K562 (cell line): ENCODE measurements around the gene CACYBP. TPM values are rescaled to one million over a fixed set of nuclear protein-coding genes. Genes with fewer than 3 reads are reported as not detected.

Experiments used
- CBX3 ChIP-seq, 2 experiments: IDR thresholded peaks; 1 replicate in 1 of 2; 2 replicates in 1 of 2; pipeline ENCODE4 v1.6.1; 2012; ENCODE audit warnings: inconsistent platforms in 2 of 2, low read length in 2 of 2, borderline replicate concordance in 1 of 2, control low read depth in 1 of 2
- CHD4 ChIP-seq: fragments of 200-600 bp; sonication (generic); IDR thresholded peaks from 3 replicates; pipeline ENCODE4 v1.6.1; 2012; ENCODE audit warnings: low read depth, mild to moderate bottlenecking, mixed read lengths, low read length, inconsistent platforms; ENCODE audit not compliant: insufficient read depth, insufficient replicate concordance, poor library complexity, severe bottlenecking
- DMBX1 ChIP-seq: fragments of 250-450 bp; sonication (Bioruptor Pico); IDR thresholded peaks from 2 replicates; pipeline ENCODE4 v1.8.0; 2022; ENCODE audit warnings: inconsistent platforms, mild to moderate bottlenecking, moderate library complexity, borderline replicate concordance
- DPF2 ChIP-seq: fragments of 450-650 bp; IDR thresholded peaks from 2 replicates; pipeline ENCODE4 v1.6.1; 2016
- IFI16 ChIP-seq: fragments of 250-450 bp; sonication (Bioruptor Pico); IDR thresholded peaks from 2 replicates; pipeline ENCODE4 v2.1.2; 2022; ENCODE audit warnings: mild to moderate bottlenecking, inconsistent platforms
- MEIS2 ChIP-seq: fragments of 450-650 bp; IDR thresholded peaks from 2 replicates; pipeline ENCODE4 v1.6.1; 2014; ENCODE audit warnings: mild to moderate bottlenecking; ENCODE audit not compliant: partially characterized antibody
- MLLT1 ChIP-seq, 2 experiments: fragments of 450-650 bp; IDR thresholded peaks; 2 replicates each; pipeline ENCODE4 v1.6.1; 2016
- NR1H2 ChIP-seq: sonication (generic); formaldehyde crosslinking; IDR thresholded peaks from 2 replicates; pipeline ENCODE4 v1.4.0; 2020; ENCODE audit warnings: mild to moderate bottlenecking, missing genetic modification reagents
- POLR2AphosphoS5 ChIP-seq: IDR thresholded peaks from 2 replicates; pipeline ENCODE4 v1.6.1; 2011; ENCODE audit warnings: mild to moderate bottlenecking, low read depth, low read length, moderate library complexity; ENCODE audit not compliant: control insufficient read depth, insufficient read depth
- POLR3G ChIP-seq: IDR thresholded peaks from 2 replicates; pipeline ENCODE4 v1.6.1; 2011; ENCODE audit not compliant: insufficient read length, insufficient replicate concordance; ENCODE audit errors: extremely low read depth
- SAFB ChIP-seq: fragments of 200-400 bp; formaldehyde crosslinking; IDR thresholded peaks from 2 replicates; pipeline ENCODE4 v1.6.1; 2017; ENCODE audit warnings: low read depth, low read length, borderline replicate concordance
- TFE3 ChIP-seq: fragments of 450-650 bp; formaldehyde crosslinking; IDR thresholded peaks from 2 replicates; pipeline ENCODE4 v1.4.0; 2020; ENCODE audit warnings: mild to moderate bottlenecking, mixed read lengths
- U2AF1 ChIP-seq: fragments of 200-400 bp; formaldehyde crosslinking; optimal IDR thresholded peaks from 2 replicates; pipeline ENCODE3; 2017; ENCODE audit warnings: mild to moderate bottlenecking, low read depth, low read length, moderate library complexity
- ZNF766 ChIP-seq: fragments of 200-800 bp; sonication (Bioruptor generic); conservative IDR thresholded peaks from 2 replicates; pipeline ENCODE4 v1.6.1; 2016; ENCODE audit warnings: missing genetic modification characterization, missing compliant biosample characterization
- polyA plus RNA-seq, 8 experiments: library from polyadenylated mRNA; depleted of rRNA in 4 of 8; stranded (reverse) in 5 of 8; unstranded in 3 of 8; fragments of >200 nt; fragmentation: Nextera tagmentation in 2 of 8; fragmentation: Illumina TruSeq in 1 of 8; extraction: Ambion mirVana in 2 of 8; extraction: Trizol in 1 of 8; gene quantifications; 2 replicates each; pipeline versions ENCODE4 v1.2.1 to v1.2.3, GENCODE V29; 2011 to 2014; ENCODE audit warnings: inconsistent platforms in 1 of 8, missing spikeins in 1 of 8
- total RNA-seq, 7 experiments: library from RNA; depleted of rRNA in 6 of 7; stranded (reverse); fragments of >200 nt in 6 of 7; fragmentation: Illumina TruSeq in 2 of 7; extraction: Trizol in 2 of 7; gene quantifications; 2 replicates each; pipeline versions ENCODE4 v1.2.1 to v1.2.3, GENCODE V29; 2011 to 2021; ENCODE audit warnings: low replicate concordance in 1 of 7
- TF ChIP-seq, protein P1 (sequence below), 2 experiments: IDR thresholded peaks in 1 of 2; conservative IDR thresholded peaks in 1 of 2; 2 replicates each; pipeline ENCODE4 v1.6.1; 2016; ENCODE audit warnings: low read depth in 2 of 2, mild to moderate bottlenecking in 1 of 2, missing compliant biosample characterization in 1 of 2, missing genetic modification characterization in 1 of 2, moderate library complexity in 1 of 2
- TF ChIP-seq, protein P2 (sequence below): fragments of 450-650 bp; formaldehyde crosslinking; IDR thresholded peaks from 2 replicates; pipeline ENCODE4 v1.4.0; 2022; ENCODE audit warnings: missing genetic modification characterization

The CACYBP gene
- total and polyA plus RNA-seq, 9 of the 15 experiments (the other 6 are each of a cell fraction or from before 2014, with no cell fraction given): 147 to 1,576 (median 488) TPM

- TF ChIP-seq, protein P1, sequence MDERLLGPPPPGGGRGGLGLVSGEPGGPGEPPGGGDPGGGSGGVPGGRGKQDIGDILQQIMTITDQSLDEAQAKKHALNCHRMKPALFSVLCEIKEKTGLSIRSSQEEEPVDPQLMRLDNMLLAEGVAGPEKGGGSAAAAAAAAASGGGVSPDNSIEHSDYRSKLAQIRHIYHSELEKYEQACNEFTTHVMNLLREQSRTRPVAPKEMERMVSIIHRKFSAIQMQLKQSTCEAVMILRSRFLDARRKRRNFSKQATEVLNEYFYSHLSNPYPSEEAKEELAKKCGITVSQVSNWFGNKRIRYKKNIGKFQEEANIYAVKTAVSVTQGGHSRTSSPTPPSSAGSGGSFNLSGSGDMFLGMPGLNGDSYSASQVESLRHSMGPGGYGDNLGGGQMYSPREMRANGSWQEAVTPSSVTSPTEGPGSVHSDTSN (CRISPR knock-in tag; IDR thresholded peaks at IDR 0.05; ENCODE audit: low read depth): no peak
- TF ChIP-seq, protein P1 (tag; conservative IDR thresholded peaks at IDR 0.05; ENCODE audit: low read depth): peak; percentile 54; the same call in 1 of the 2 replicates
- TF ChIP-seq NR1H2 (CRISPR knock-in tag) (0 out of 2 replicates have a peak, but pooled peaks have one; percentile 52), CHD4 (no peak), DPF2 (peak; percentile 70; the same call in 1 of the 2 replicates), TFE3 (CRISPR knock-in tag) (peak; percentile 86), MEIS2 (peak; percentile 94), U2AF1 (no peak), MLLT1 (IDR thresholded peaks at IDR 0.05) (peak; percentile 10 to 77), POLR2AphosphoS5 (peak; percentile 95), CBX3 (IDR thresholded peaks at IDR 0.05; ENCODE audit: borderline replicate concordance in 1 of 2, low read length in 2 of 2) (peak in 1 of 2 experiments; percentile 63; a peak in 2 of 3 replicates), POLR3G (no peak), ZNF766 (CRISPR knock-in tag) (no peak; the same call in none of the 2 replicates), SAFB (no peak), IFI16 (CRISPR knock-in tag) (no peak), DMBX1 (CRISPR knock-in tag) (0 out of 2 replicates have a peak, but pooled peaks have one; percentile 59)
- TF ChIP-seq, protein P2, sequence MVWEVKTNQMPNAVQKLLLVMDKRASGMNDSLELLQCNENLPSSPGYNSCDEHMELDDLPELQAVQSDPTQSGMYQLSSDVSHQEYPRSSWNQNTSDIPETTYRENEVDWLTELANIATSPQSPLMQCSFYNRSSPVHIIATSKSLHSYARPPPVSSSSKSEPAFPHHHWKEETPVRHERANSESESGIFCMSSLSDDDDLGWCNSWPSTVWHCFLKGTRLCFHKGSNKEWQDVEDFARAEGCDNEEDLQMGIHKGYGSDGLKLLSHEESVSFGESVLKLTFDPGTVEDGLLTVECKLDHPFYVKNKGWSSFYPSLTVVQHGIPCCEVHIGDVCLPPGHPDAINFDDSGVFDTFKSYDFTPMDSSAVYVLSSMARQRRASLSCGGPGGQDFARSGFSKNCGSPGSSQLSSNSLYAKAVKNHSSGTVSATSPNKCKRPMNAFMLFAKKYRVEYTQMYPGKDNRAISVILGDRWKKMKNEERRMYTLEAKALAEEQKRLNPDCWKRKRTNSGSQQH: 0 out of 2 replicates have a peak, but pooled peaks have one; percentile 3
Observed at GRCh38 chr1:174999216-174999935, 371 bp upstream of the CACYBP start (continued).
